Neural progenitor cell (in vitro differentiated cells): ENCODE data around the gene SLC25A1. TPM values are rescaled to one million over a fixed set of nuclear protein-coding genes. Genes with fewer than 3 reads are reported as not detected.

Experiments used
- DNase-seq: peaks from one replicate; pipeline ENCODE4 v3.0.0-alpha.2; 2016; ENCODE audit warnings: low spot score
- H2AFZ ChIP-seq: fragments of 200-600 bp; sonication (generic); replicated peaks from 2 replicates; pipeline ENCODE4 v1.6.1; 2016; ENCODE audit warnings: antibody characterized with exemption
- H3F3A ChIP-seq: fragments of 200-600 bp; sonication (generic); 2 replicates; pipeline ENCODE4 v1.6.1; 2016; ENCODE audit warnings: antibody characterized with exemption, low read depth
- H3K27ac ChIP-seq: fragments of 200-600 bp; sonication (generic); 2 replicates; pipeline ENCODE4 v1.5.1; 2016; ENCODE audit warnings: mild to moderate bottlenecking
- H3K27me3 ChIP-seq: fragments of 200-600 bp; sonication (generic); 2 replicates; pipeline ENCODE4 v1.6.1; 2016; ENCODE audit warnings: mild to moderate bottlenecking, moderate library complexity
- H3K36me3 ChIP-seq: fragments of 200-600 bp; sonication (generic); 2 replicates; pipeline ENCODE4 v1.5.1; 2016
- H3K4me1 ChIP-seq: fragments of 200-600 bp; sonication (generic); 2 replicates; pipeline ENCODE4 v1.6.1; 2016; ENCODE audit warnings: mixed run types
- H3K4me2 ChIP-seq: fragments of 200-600 bp; sonication (generic); 2 replicates; pipeline ENCODE4 v1.6.1; 2016
- H3K4me3 ChIP-seq: fragments of 200-600 bp; sonication (generic); 2 replicates; pipeline ENCODE4 v1.5.1; 2016
- H3K79me2 ChIP-seq: fragments of 200-600 bp; sonication (generic); 2 replicates; pipeline ENCODE4 v1.6.1; 2016; ENCODE audit warnings: low read depth
- H3K9ac ChIP-seq: fragments of 200-600 bp; sonication (generic); 2 replicates; pipeline ENCODE4 v1.6.1; 2016
- H3K9me3 ChIP-seq: fragments of 200-600 bp; sonication (generic); 2 replicates; pipeline ENCODE4 v1.5.1; 2016; ENCODE audit warnings: low read depth
- H4K20me1 ChIP-seq: fragments of 200-600 bp; sonication (generic); 2 replicates; pipeline ENCODE4 v1.6.1; 2016; ENCODE audit warnings: low read depth
- H3K27ac Mint-ChIP-seq: 3 replicates; pipeline ENCODE4 v1.8.0; 2021; ENCODE audit warnings: mixed read lengths
- H3K27me3 Mint-ChIP-seq: 2 replicates; pipeline ENCODE4 v1.8.0; 2022; ENCODE audit warnings: low read depth, mild to moderate bottlenecking, inconsistent platforms, moderate library complexity, mixed read lengths; ENCODE audit not compliant: insufficient read depth
- H3K36me3 Mint-ChIP-seq: 3 replicates; pipeline ENCODE4 v1.8.0; 2021; ENCODE audit warnings: mixed read lengths
- H3K4me1 Mint-ChIP-seq: 3 replicates; pipeline ENCODE4 v1.8.0; 2021; ENCODE audit warnings: mixed read lengths
- H3K4me3 Mint-ChIP-seq: 3 replicates; pipeline ENCODE4 v1.8.0; 2021; ENCODE audit warnings: mild to moderate bottlenecking, moderate library complexity, mixed read lengths
- H3K9me3 Mint-ChIP-seq: 3 replicates; pipeline ENCODE4 v1.8.0; 2020; ENCODE audit warnings: mixed read lengths
- CTCF ChIP-seq: fragments of 200-600 bp; sonication (generic); IDR thresholded peaks from 2 replicates; pipeline ENCODE4 v1.5.1; 2017; ENCODE audit warnings: antibody characterized with exemption, mild to moderate bottlenecking
- EZH2 ChIP-seq: fragments of 200-600 bp; sonication (generic); IDR thresholded peaks from 2 replicates; pipeline ENCODE4 v1.6.1; 2017; ENCODE audit warnings: antibody characterized with exemption, mild to moderate bottlenecking, moderate library complexity
- EZH2phosphoT487 ChIP-seq: fragments of 200-600 bp; sonication (generic); IDR thresholded peaks from 2 replicates; pipeline ENCODE4 v1.6.1; 2017; ENCODE audit warnings: antibody characterized with exemption
- total RNA-seq: library from RNA; depleted of rRNA; stranded (reverse); fragments of >200 nt; gene quantifications from 2 replicates; pipeline ENCODE4 v1.2.3, GENCODE V29; 2015; ENCODE audit warnings: low replicate concordance

Gene SLC25A1
- total RNA-seq, 1 donor from 2014 or later: 28.6 TPM

- Mint-ChIP-seq H3K4me1 (peaks cover 24% of the 10 kb centered on the region), H3K4me3 (no peak overlapping the region), H3K27ac (no peak overlapping the region), H3K9me3 (no peaks in the 10 kb centered on the region), H3K36me3 (peaks cover 6% of the 10 kb centered on the region), H3K27me3 (peaks cover 4% of the 10 kb centered on the region)
- peaks cover 9% of the 10 kb centered on the region for H4K20me1 ChIP-seq
- no peaks in the 10 kb centered on the region for H3K27me3 ChIP-seq
- no peak overlapping the region for H3K4me3 ChIP-seq
- no peaks in the 10 kb centered on the region for H3K9me3 ChIP-seq
- H3K4me1 ChIP-seq: peaks cover 23% of the 10 kb centered on the region
- no peaks in the 10 kb centered on the region for H3K36me3 ChIP-seq
- no peak overlapping the region for H2AFZ ChIP-seq
- H3K27ac ChIP-seq: no peak overlapping the region
- TF ChIP-seq EZH2phosphoT487 (no peak), CTCF (no peak), EZH2 (no peak)
- peak overlapping the region; percentile 42 for H3K4me2 ChIP-seq
- peaks cover 13% of the 10 kb centered on the region for H3F3A ChIP-seq
- H3K79me2 ChIP-seq: no peaks in the 10 kb centered on the region
- no peak overlapping the region for H3K9ac ChIP-seq
- peak; percentile 32 for DNase-seq
Measured at GRCh38 chr22:19214078-19214473, 35.5 kb upstream of the SLC25A1 start.

DNA sequence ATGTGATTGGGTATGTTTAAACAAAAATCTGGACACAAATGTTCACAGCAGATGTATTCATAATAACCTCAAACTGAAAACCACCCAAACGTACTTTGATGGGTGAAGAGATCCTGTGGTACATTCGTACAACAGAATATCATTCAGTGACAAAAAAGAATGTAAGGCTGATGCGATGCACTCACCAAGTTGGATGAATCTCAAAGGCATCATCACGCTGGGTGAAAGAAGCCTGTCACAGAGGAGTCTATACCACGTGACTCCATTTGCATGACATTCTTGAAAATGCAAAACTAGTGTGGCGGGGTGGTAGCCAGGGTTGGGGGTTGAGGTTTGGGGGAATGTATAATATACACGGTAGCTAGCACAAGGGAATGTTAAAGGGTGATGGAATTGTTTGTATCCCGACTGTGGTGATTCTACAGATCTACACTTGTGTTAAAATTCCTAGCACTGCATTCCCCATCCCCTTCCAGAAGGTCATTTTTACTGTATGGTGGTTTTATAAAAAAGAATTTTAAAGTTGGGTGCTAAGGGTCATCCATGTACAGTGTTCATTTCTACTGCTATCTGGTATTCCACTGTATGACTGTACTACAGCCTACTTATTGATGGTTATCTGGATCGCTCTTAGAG is 35.0 kb upstream of the SLC25A1 start:
- H2AFZ ChIP-seq: no peak overlapping the region
- H3K27ac Mint-ChIP-seq: no peak overlapping the region
- no peak for TF ChIP-seq CTCF
- no peak for TF ChIP-seq EZH2phosphoT487
- TF ChIP-seq EZH2: no peak
- peaks cover 7% of the 10 kb centered on the region for H4K20me1 ChIP-seq
- no peak overlapping the region for H3K27ac ChIP-seq
- peaks cover 23% of the 10 kb centered on the region for H3K4me1 ChIP-seq
- H3K4me3 Mint-ChIP-seq: no peak overlapping the region
- H3K36me3 Mint-ChIP-seq: peaks cover 6% of the 10 kb centered on the region
- no peaks in the 10 kb centered on the region for H3K27me3 ChIP-seq
- H3F3A ChIP-seq: peaks cover 10% of the 10 kb centered on the region
- peaks cover 24% of the 10 kb centered on the region for H3K4me1 Mint-ChIP-seq
- no peaks in the 10 kb centered on the region for H3K9me3 ChIP-seq
- H3K9me3 Mint-ChIP-seq: no peaks in the 10 kb centered on the region
- no peaks in the 10 kb centered on the region for H3K36me3 ChIP-seq
- no peaks in the 10 kb centered on the region for H3K79me2 ChIP-seq
- DNase-seq: no peak
- peaks cover 4% of the 10 kb centered on the region for H3K27me3 Mint-ChIP-seq
- H3K4me2 ChIP-seq: peak overlapping the region; percentile 42
- no peak overlapping the region for H3K9ac ChIP-seq
- H3K4me3 ChIP-seq: no peak overlapping the region

DNA sequence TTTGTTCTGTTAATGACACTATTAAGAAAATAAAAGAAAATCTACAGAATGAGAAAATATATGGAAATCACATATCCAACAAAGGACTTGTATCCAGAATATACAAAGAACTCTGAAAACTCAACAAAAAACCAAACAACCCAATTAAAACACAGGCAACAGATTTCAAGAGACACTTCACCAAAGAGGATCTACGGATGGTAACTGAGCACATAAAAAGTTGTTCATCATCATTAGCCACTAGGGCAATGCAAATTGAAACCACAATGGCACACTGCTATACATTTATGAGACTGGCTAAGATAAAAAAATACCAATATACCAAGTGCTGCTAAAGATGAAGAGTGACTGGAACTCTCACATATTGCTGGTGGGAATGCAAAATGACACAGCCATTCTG is 34.5 kb upstream of the SLC25A1 start:
- Histone ChIP-seq H3K27me3 (no peaks in the 10 kb centered on the region), H3K79me2 (no peaks in the 10 kb centered on the region), H3K4me3 (no peak overlapping the region), H3K4me2 (no peak overlapping the region), H3F3A (peaks cover 5% of the 10 kb centered on the region), H2AFZ (no peak overlapping the region), H3K9ac (no peak overlapping the region), H4K20me1 (peaks cover 2% of the 10 kb centered on the region), H3K27ac (no peak overlapping the region), H3K9me3 (no peaks in the 10 kb centered on the region), H3K4me1 (peaks cover 18% of the 10 kb centered on the region), H3K36me3 (no peaks in the 10 kb centered on the region)
- no peak for TF ChIP-seq EZH2phosphoT487
- no peak for TF ChIP-seq EZH2
- TF ChIP-seq CTCF: no peak
- H3K9me3 Mint-ChIP-seq: no peaks in the 10 kb centered on the region
- H3K27ac Mint-ChIP-seq: no peak overlapping the region
- no peak for DNase-seq
- peaks cover 19% of the 10 kb centered on the region for H3K4me1 Mint-ChIP-seq
- peaks cover 4% of the 10 kb centered on the region for H3K27me3 Mint-ChIP-seq
- no peak overlapping the region for H3K4me3 Mint-ChIP-seq
- peaks cover 6% of the 10 kb centered on the region for H3K36me3 Mint-ChIP-seq
